Measurements from ENCODE around the gene LYPD4. TPM values are rescaled to one million over a fixed set of nuclear protein-coding genes. Genes with fewer than 3 reads are reported as not detected.

Gene LYPD4
- total RNA-seq, 2 experiments from 2014 or later = not detected

DNA sequence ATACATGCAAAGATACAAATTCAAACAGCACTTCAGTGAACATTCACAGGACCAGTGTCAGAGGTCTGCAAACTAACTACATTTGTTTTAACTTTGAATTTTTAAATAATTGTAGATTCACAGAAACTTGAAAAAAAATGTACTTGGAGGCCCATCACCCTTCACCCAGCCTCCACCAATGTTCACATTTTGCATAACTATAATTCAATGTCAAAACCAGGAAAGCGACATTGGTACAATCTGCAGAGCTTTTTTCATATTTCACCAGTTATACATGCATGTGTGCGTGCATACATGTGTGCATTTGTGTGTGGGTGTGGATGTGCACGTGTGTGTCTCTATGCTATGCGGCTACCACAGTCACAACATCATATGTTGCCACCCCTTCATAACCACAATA is 29.2 kb downstream of the LYPD4 start:
- no peak overlapping the region for H3K27ac Mint-ChIP-seq
- no peak for ATAC-seq
- peaks cover 3% of the 10 kb centered on the region for H3K27me3 Mint-ChIP-seq
- H3K4me1 Mint-ChIP-seq (ENCODE audit: low read depth) = peaks cover 6% of the 10 kb centered on the region
- H3K9me3 Mint-ChIP-seq = no peaks in the 10 kb centered on the region
- DNase-seq = no peak
- ChIA-PET POLR2A (no interaction called here), CTCF (interaction anchor here (17.7 kb wide), 1 partner anchor 22 kb away, joined by 262 read pairs; the partner anchor contains the start of gene CEACAM3)
- intact Hi-C loops (cut with micrococcal nuclease) = no loop called here
- H3K36me3 Mint-ChIP-seq (ENCODE audit: low read depth) = no peaks in the 10 kb centered on the region
- TF ChIP-seq, protein P1, sequence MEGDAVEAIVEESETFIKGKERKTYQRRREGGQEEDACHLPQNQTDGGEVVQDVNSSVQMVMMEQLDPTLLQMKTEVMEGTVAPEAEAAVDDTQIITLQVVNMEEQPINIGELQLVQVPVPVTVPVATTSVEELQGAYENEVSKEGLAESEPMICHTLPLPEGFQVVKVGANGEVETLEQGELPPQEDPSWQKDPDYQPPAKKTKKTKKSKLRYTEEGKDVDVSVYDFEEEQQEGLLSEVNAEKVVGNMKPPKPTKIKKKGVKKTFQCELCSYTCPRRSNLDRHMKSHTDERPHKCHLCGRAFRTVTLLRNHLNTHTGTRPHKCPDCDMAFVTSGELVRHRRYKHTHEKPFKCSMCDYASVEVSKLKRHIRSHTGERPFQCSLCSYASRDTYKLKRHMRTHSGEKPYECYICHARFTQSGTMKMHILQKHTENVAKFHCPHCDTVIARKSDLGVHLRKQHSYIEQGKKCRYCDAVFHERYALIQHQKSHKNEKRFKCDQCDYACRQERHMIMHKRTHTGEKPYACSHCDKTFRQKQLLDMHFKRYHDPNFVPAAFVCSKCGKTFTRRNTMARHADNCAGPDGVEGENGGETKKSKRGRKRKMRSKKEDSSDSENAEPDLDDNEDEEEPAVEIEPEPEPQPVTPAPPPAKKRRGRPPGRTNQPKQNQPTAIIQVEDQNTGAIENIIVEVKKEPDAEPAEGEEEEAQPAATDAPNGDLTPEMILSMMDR (IDR thresholded peaks at IDR 0.05) = no peak
- no peak overlapping the region for H3K4me3 Mint-ChIP-seq

DNA sequence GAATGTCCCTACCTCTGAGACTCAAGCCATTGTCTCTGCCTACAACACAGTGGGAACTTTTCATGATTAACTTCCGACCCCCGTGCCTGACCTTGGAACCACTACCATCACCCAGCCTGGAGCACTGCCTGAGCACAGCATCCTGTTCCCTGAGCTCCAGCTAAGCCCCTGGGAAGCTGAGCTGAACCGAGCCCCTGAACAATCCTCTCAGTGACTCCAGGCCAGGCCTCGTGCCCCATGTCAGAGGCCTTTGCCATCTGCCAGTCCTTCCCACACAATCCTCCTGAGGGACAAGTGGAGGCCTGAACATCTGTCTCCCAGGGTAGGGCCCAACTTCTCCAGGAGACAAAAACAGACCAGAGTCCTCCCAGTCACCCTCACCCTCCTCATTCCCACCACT is 30.6 kb downstream of the LYPD4 start:
- H3K27me3 Mint-ChIP-seq = peaks cover 7% of the 10 kb centered on the region
- TF ChIP-seq, protein P1 (IDR thresholded peaks at IDR 0.05) = no peak
- intact Hi-C loops (cut with micrococcal nuclease) = no loop called here
- H3K9me3 Mint-ChIP-seq = no peaks in the 10 kb centered on the region
- ChIA-PET POLR2A (interaction anchor here (1.2 kb wide), 1 partner anchor 18 kb away, joined by 3 read pairs; no protein-coding TSS in a partner anchor), CTCF (interaction anchor here (17.7 kb wide), 1 partner anchor 21 kb away, joined by 262 read pairs; the partner anchor contains the start of gene CEACAM3)
- no peak for DNase-seq
- H3K4me1 Mint-ChIP-seq (ENCODE audit: low read depth) = peaks cover 6% of the 10 kb centered on the region
- H3K4me3 Mint-ChIP-seq = no peak overlapping the region
- no peak overlapping the region for H3K27ac Mint-ChIP-seq
- no peak for ATAC-seq
- no peaks in the 10 kb centered on the region for H3K36me3 Mint-ChIP-seq (ENCODE audit: low read depth)

DNA sequence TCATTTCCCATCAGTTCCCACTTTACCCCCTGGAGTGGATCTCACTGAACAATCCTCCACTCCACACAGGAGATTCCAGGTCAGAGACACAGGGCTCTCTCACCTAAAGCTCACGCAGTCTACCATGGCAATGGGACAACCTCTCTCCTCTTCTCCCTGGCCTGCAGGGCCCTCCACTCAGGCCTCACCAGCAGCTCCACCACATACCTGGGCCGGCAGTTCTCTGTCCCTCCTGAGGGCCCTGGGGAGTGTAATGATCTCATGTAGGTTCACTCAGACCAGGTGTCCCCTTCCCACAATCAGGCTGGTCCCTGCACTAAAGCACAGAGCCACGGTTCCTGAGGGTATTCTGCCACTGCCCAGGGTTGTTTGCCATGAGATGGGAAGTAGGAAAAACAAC is 32.5 kb downstream of the LYPD4 start:
- CTCF ChIA-PET = interaction anchor here (0.8 to 17.7 kb wide), 3 partner anchors 19 to 140 kb away, joined by 3 to 262 read pairs (median 7); partner anchors contain the start of gene CEACAM3
- Mint-ChIP-seq H3K4me3 (no peak overlapping the region), H3K36me3 (ENCODE audit: low read depth) (no peaks in the 10 kb centered on the region), H3K27ac (no peak overlapping the region), H3K27me3 (peaks cover 9% of the 10 kb centered on the region), H3K4me1 (ENCODE audit: low read depth) (peaks cover 6% of the 10 kb centered on the region), H3K9me3 (no peaks in the 10 kb centered on the region)
- intact Hi-C loops (cut with micrococcal nuclease) = no loop called here
- no peak for ATAC-seq
- no peak for DNase-seq
- TF ChIP-seq, protein P1 (IDR thresholded peaks at IDR 0.05) = no peak
- POLR2A ChIA-PET = no interaction called here

DNA sequence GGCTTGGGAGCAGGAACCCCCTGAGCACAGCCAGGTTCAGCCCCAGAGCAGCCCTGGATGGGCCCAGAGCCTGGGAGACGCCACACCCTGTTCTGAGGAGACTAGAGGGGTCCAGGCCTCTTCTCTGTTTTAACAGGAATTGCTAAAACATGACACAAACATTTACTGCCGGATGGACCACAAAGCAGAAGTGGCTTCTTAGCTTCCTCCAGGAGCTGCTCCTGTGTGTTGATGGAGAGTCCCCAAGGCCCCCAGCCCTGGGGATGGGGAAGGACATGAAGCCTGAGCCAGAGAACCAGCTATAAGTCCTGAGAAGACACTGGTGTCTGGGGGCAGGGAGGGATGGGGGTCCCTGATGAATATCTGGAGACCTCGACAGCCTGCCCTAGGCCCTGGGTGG is 33.4 kb downstream of the LYPD4 start:
- TF ChIP-seq, protein P1 (IDR thresholded peaks at IDR 0.05) = no peak
- Mint-ChIP-seq H3K4me1 (ENCODE audit: low read depth) (peaks cover 6% of the 10 kb centered on the region), H3K36me3 (ENCODE audit: low read depth) (no peaks in the 10 kb centered on the region), H3K9me3 (no peaks in the 10 kb centered on the region), H3K27ac (no peak overlapping the region), H3K4me3 (no peak overlapping the region), H3K27me3 (peaks cover 9% of the 10 kb centered on the region)
- CTCF ChIA-PET = interaction anchor here (0.6 to 17.7 kb wide), 4 partner anchors 18 to 59 kb away, joined by 3 to 262 read pairs (median 4); partner anchors contain the start of gene CEACAM3
- intact Hi-C loops (cut with micrococcal nuclease) = no loop called here
- no peak for ATAC-seq
- no peak for DNase-seq
- POLR2A ChIA-PET = interaction anchor here (0.9 kb wide), 1 partner anchor 18 kb away, joined by 3 read pairs; no protein-coding TSS in a partner anchor

DNA sequence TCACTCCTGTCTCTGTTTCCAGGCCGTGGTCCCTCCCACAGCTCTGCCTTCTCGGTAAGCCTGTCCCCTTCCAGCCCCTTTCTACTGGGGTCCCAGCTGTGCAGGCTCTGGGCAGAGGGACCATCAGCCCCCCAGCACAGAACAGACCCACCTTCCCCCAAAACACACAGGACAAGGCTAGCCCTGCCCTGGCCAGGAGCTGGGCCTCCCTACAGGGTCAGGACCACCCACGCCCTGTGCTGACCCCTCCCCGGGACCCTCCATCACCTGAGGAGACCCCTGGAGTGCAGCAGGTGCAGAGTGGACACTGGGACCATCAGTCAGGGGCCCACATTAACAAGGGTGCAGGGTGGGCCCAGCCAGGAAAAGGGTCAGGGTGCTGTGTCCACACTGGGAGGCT is 34.2 kb downstream of the LYPD4 start:
- TF ChIP-seq, protein P1 (IDR thresholded peaks at IDR 0.05) = no peak
- H3K9me3 Mint-ChIP-seq = no peaks in the 10 kb centered on the region
- peaks cover 9% of the 10 kb centered on the region for H3K4me1 Mint-ChIP-seq (ENCODE audit: low read depth)
- H3K27ac Mint-ChIP-seq = no peak overlapping the region
- DNase-seq = no peak
- H3K36me3 Mint-ChIP-seq (ENCODE audit: low read depth) = no peaks in the 10 kb centered on the region
- peaks cover 10% of the 10 kb centered on the region for H3K27me3 Mint-ChIP-seq
- POLR2A ChIA-PET = interaction anchor here (0.6 kb wide), 1 partner anchor 62 kb away, joined by 3 read pairs; no protein-coding TSS in a partner anchor
- intact Hi-C loops (cut with micrococcal nuclease) = no loop called here
- CTCF ChIA-PET = interaction anchor here (1.4 to 17.7 kb wide), 3 partner anchors 17 to 58 kb away, joined by 4 to 262 read pairs (median 5); partner anchors contain the start of gene CEACAM3
- H3K4me3 Mint-ChIP-seq = no peak overlapping the region
- ATAC-seq = no peak

Data from activated CD8-positive, alpha-beta T cell treated with anti-CD3 and anti-CD28 coated beads for 36 hours (primary cell).